ENCODE measurements around the gene TMEM184B. TPM values are rescaled to one million over a fixed set of nuclear protein-coding genes. Genes with fewer than 3 reads are reported as not detected.
A peak's percentile ranks its signal among the peaks of the same experiment; 100 is the strongest.

Gene TMEM184B
- total RNA-seq, 1 donor from 2014 or later: 39.1 TPM

GRCh38 chr22:38204784-38205183, 68.0 kb downstream of the TMEM184B start:
- no peak for DNase-seq (ENCODE audit: low spot score)
- H3K4me3 Mint-ChIP-seq: peak overlapping the region; percentile 43
- no peaks in the 10 kb centered on the region for H3K27me3 Mint-ChIP-seq (ENCODE audit: insufficient read depth)
- H3K36me3 Mint-ChIP-seq (ENCODE audit: low read depth): no peaks in the 10 kb centered on the region
- intact Hi-C loops (cut with micrococcal nuclease): loop anchor here (5.0 kb wide), 4 partner anchors 68 to 597 kb away; partner anchors contain the start of genes DDX17, GGA1 and TMEM184B
- no peaks in the 10 kb centered on the region for H3K9me3 Mint-ChIP-seq
- no peak overlapping the region for H3K27ac Mint-ChIP-seq
- H3K4me1 Mint-ChIP-seq (ENCODE audit: low read depth): peaks cover 36% of the 10 kb centered on the region

GRCh38 chr22:38203855-38204514, 68.8 kb downstream of the TMEM184B start:
- H3K36me3 Mint-ChIP-seq (ENCODE audit: low read depth): no peaks in the 10 kb centered on the region
- no peaks in the 10 kb centered on the region for H3K9me3 Mint-ChIP-seq
- H3K4me1 Mint-ChIP-seq (ENCODE audit: low read depth): peaks cover 41% of the 10 kb centered on the region
- intact Hi-C loops (cut with micrococcal nuclease): loop anchor here (1.0 to 5.0 kb wide), 7 partner anchors 68 to 597 kb away; partner anchors contain the start of genes CSNK1E, DDX17, GGA1 and TMEM184B
- H3K27ac Mint-ChIP-seq: peak overlapping the region; percentile 37
- H3K4me3 Mint-ChIP-seq: peak overlapping the region; percentile 86
- peaks cover 3% of the 10 kb centered on the region for H3K27me3 Mint-ChIP-seq (ENCODE audit: insufficient read depth)
- DNase-seq (ENCODE audit: low spot score): no peak

GRCh38 chr22:38203090-38203810, 69.6 kb downstream of the TMEM184B start:
- Mint-ChIP-seq H3K4me1 (ENCODE audit: low read depth) (peaks cover 44% of the 10 kb centered on the region), H3K27ac (peak overlapping the region; percentile 75), H3K36me3 (ENCODE audit: low read depth) (no peaks in the 10 kb centered on the region), H3K4me3 (peak overlapping the region; percentile 86), H3K27me3 (ENCODE audit: insufficient read depth) (peaks cover 3% of the 10 kb centered on the region), H3K9me3 (no peaks in the 10 kb centered on the region)
- peak; percentile 43 for DNase-seq (ENCODE audit: low spot score)
- intact Hi-C loops (cut with micrococcal nuclease): loop anchor here (1.0 to 5.0 kb wide), 7 partner anchors 69 to 596 kb away; partner anchors contain the start of genes CSNK1E, DDX17, GGA1 and TMEM184B

- peaks cover 42% of the 10 kb centered on the region for H3K4me1 Mint-ChIP-seq (ENCODE audit: low read depth)
- H3K4me3 Mint-ChIP-seq: peak overlapping the region; percentile 86
- H3K36me3 Mint-ChIP-seq (ENCODE audit: low read depth): no peaks in the 10 kb centered on the region
- peak overlapping the region; percentile 75 for H3K27ac Mint-ChIP-seq
- H3K9me3 Mint-ChIP-seq: no peaks in the 10 kb centered on the region
- intact Hi-C loops (cut with micrococcal nuclease): loop anchor here (1.0 to 5.0 kb wide), 7 partner anchors 70 to 595 kb away; partner anchors contain the start of genes CSNK1E, DDX17, GGA1 and TMEM184B
- peak; percentile 55 for DNase-seq (ENCODE audit: low spot score)
- peaks cover 3% of the 10 kb centered on the region for H3K27me3 Mint-ChIP-seq (ENCODE audit: insufficient read depth)
Measured at GRCh38 chr22:38202437-38203089, 70.2 kb downstream of the TMEM184B start.

GRCh38 chr22:38201711-38202436, 70.9 kb downstream of the TMEM184B start, which contains the start of gene MAFF:
MAFF (plus strand) TSS chr22:38201994; CDS start chr22:38213854, 11,860 bp downstream.
- DNase-seq (ENCODE audit: low spot score): peak; percentile 80
- Mint-ChIP-seq H3K36me3 (ENCODE audit: low read depth) (no peaks in the 10 kb centered on the region), H3K4me1 (ENCODE audit: low read depth) (peaks cover 42% of the 10 kb centered on the region), H3K27ac (peak within 1 kb of the TSS; percentile 82), H3K27me3 (ENCODE audit: insufficient read depth) (peaks cover 3% of the 10 kb centered on the region), H3K9me3 (no peaks in the 10 kb centered on the region), H3K4me3 (peak within 1 kb of the TSS; percentile 89)
- intact Hi-C loops (cut with micrococcal nuclease): loop anchor here (1.0 to 5.0 kb wide), 8 partner anchors 21 to 595 kb away; partner anchors contain the start of genes CSNK1E, DDX17, DMC1 and GGA1

GRCh38 chr22:38201371-38201710, 71.5 kb downstream of the TMEM184B start:
- no peaks in the 10 kb centered on the region for H3K36me3 Mint-ChIP-seq (ENCODE audit: low read depth)
- no peaks in the 10 kb centered on the region for H3K9me3 Mint-ChIP-seq
- intact Hi-C loops (cut with micrococcal nuclease): loop anchor here (1.0 to 5.0 kb wide), 6 partner anchors 20 to 594 kb away; partner anchors contain the start of genes DDX17, DMC1, GGA1 and PLA2G6
- H3K4me3 Mint-ChIP-seq: peak overlapping the region; percentile 89
- peak overlapping the region; percentile 82 for H3K27ac Mint-ChIP-seq
- no peak for DNase-seq (ENCODE audit: low spot score)
- peaks cover 42% of the 10 kb centered on the region for H3K4me1 Mint-ChIP-seq (ENCODE audit: low read depth)
- peaks cover 3% of the 10 kb centered on the region for H3K27me3 Mint-ChIP-seq (ENCODE audit: insufficient read depth)

GRCh38 chr22:38199826-38200559, 72.8 kb downstream of the TMEM184B start:
- peaks cover 3% of the 10 kb centered on the region for H3K27me3 Mint-ChIP-seq (ENCODE audit: insufficient read depth)
- no peaks in the 10 kb centered on the region for H3K36me3 Mint-ChIP-seq (ENCODE audit: low read depth)
- no peak overlapping the region for H3K27ac Mint-ChIP-seq
- no peak for DNase-seq (ENCODE audit: low spot score)
- H3K9me3 Mint-ChIP-seq: no peaks in the 10 kb centered on the region
- peaks cover 41% of the 10 kb centered on the region for H3K4me1 Mint-ChIP-seq (ENCODE audit: low read depth)
- intact Hi-C loops (cut with micrococcal nuclease): loop anchor here (5.0 kb wide), 4 partner anchors 72 to 593 kb away; partner anchors contain the start of genes DDX17, GGA1 and TMEM184B
- no peak overlapping the region for H3K4me3 Mint-ChIP-seq

- no peak for DNase-seq (ENCODE audit: low spot score)
- H3K36me3 Mint-ChIP-seq (ENCODE audit: low read depth): no peaks in the 10 kb centered on the region
- H3K4me3 Mint-ChIP-seq: no peak overlapping the region
- intact Hi-C loops (cut with micrococcal nuclease): no loop called here
- H3K27me3 Mint-ChIP-seq (ENCODE audit: insufficient read depth): peaks cover 17% of the 10 kb centered on the region
- H3K9me3 Mint-ChIP-seq: no peaks in the 10 kb centered on the region
- H3K27ac Mint-ChIP-seq: no peak overlapping the region
- peaks cover 21% of the 10 kb centered on the region for H3K4me1 Mint-ChIP-seq (ENCODE audit: low read depth)
Measured at GRCh38 chr22:38196791-38197419, 75.9 kb downstream of the TMEM184B start.

- Mint-ChIP-seq H3K9me3 (no peaks in the 10 kb centered on the region), H3K27me3 (ENCODE audit: insufficient read depth) (peaks cover 16% of the 10 kb centered on the region), H3K4me1 (ENCODE audit: low read depth) (peaks cover 3% of the 10 kb centered on the region), H3K4me3 (no peak overlapping the region), H3K27ac (no peak overlapping the region), H3K36me3 (ENCODE audit: low read depth) (no peaks in the 10 kb centered on the region)
- no peak for DNase-seq (ENCODE audit: low spot score)
- intact Hi-C loops (cut with micrococcal nuclease): no loop called here
Measured at GRCh38 chr22:38193580-38193979, 79.2 kb downstream of the TMEM184B start.

- Mint-ChIP-seq H3K36me3 (ENCODE audit: low read depth) (no peaks in the 10 kb centered on the region), H3K27ac (no peak overlapping the region), H3K27me3 (ENCODE audit: insufficient read depth) (peaks cover 18% of the 10 kb centered on the region), H3K9me3 (no peaks in the 10 kb centered on the region), H3K4me1 (ENCODE audit: low read depth) (no peaks in the 10 kb centered on the region), H3K4me3 (no peak overlapping the region)
- intact Hi-C loops (cut with micrococcal nuclease): no loop called here
- DNase-seq (ENCODE audit: low spot score): no peak
Measured at GRCh38 chr22:38192475-38192863, 80.3 kb downstream of the TMEM184B start.

- peaks cover 20% of the 10 kb centered on the region for H3K27me3 Mint-ChIP-seq (ENCODE audit: insufficient read depth)
- H3K4me3 Mint-ChIP-seq: no peak overlapping the region
- intact Hi-C loops (cut with micrococcal nuclease): no loop called here
- H3K36me3 Mint-ChIP-seq (ENCODE audit: low read depth): no peaks in the 10 kb centered on the region
- H3K4me1 Mint-ChIP-seq (ENCODE audit: low read depth): no peaks in the 10 kb centered on the region
- no peak for DNase-seq (ENCODE audit: low spot score)
- peak overlapping the region; percentile 7 for H3K27ac Mint-ChIP-seq
- H3K9me3 Mint-ChIP-seq: no peaks in the 10 kb centered on the region
Measured at GRCh38 chr22:38191731-38192474, 80.9 kb downstream of the TMEM184B start.
